Stimulated activated CD8-positive, alpha-beta memory T cell treated with anti-CD3 and anti-CD28 coated beads, Interleukin-4, amount 100 ng/mL, for 48 hours (primary cell): ENCODE data around the gene CWF19L2.
"Not testable (repeated sequence)": the region's sequence is repeated elsewhere in the genome, so short reads cannot be mapped to it uniquely, and the experiment has no call there.

Experiments
- DNase-seq: peaks from one replicate; pipeline ENCODE4 v3.0.0-alpha.2; 2020

Gene CWF19L2

DNA sequence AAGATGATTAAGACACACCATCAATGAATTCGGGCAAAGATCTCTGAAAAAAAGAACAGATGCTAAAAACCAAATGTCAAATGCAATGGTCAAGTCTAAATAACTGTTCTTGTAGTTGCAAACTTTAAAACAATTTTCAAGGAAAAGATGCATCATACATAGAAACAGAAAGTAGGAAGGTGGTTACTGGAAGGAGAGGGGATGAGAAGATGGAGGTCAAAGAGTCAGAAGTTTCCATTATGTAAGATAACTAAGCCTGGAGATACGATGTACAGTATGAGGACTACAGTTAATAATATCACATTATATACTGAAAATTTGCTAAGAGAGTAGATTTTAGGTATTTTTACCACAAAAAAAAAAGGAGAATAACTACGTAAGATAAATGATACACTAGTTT, 27.1 kb downstream of the CWF19L2 start:
- no peak for DNase-seq

DNA sequence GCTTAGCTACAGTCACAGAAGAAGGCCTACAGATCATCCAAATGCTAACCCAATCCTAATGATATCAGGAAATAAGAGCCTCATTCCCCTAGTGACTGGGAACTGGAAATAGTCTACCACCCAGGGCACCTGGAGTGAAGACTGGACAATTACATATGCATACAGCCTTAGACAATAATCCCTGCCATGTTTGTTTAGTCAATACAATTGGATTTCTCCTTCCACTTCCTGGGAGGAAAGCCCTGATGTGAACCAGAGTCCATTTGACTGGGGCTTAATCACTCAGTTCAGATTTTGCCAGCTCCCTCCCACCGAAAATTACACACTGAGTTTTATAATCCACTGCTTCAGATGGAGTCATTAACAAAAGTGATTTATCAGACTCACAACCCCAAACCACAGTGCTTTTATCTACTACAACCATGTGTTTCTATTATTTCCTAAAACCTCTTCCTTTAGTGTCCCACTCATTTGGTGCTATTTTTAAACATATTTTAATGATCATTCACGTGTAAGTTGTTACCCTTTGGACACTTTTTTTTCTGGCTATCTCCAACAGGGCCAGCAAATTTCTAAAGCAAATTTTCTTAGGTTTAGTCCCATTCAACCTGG, 29.9 kb downstream of the CWF19L2 start:
- no peak for DNase-seq

DNA sequence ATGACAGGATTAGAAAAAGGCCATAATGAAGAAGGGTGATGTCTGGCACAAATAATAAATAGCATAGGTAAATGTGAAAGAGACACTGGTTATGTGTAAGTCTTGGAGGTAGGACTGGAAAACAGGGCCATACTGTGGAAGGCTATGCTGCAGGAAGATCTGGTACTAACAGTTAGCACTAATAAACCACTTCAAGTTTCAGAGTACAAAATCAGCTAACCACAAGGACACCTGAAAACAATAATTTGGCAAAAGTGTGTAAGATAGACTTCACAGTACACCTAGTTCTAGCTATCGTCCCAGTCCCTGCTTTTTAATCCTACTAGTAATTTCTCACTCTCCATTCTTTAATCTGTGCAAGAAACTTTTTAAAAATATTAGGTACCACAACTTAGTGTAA, 44.3 kb downstream of the CWF19L2 start:
- DNase-seq, result no peak

DNA sequence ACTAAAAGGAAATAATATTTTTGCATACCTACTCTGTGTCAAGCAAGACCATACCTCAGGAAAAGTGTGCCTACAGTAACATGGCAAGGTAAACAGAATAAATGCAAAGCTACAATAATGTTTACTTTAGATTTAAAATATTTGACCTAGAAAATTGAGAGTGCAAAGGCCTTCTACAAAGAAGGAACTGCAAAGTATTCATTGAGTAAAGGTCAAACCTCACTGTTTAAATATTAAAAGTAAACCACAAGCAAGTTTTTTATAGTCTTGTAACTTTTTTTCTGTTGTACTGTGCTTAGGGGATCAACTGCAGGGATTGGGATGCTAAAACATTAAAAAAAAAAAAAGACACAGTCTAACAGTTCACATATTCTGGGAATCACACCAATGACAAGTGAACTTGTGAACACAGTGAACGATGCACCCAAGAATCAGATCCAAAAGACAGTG, 48.8 kb downstream of the CWF19L2 start:
- DNase-seq, result no peak

DNA sequence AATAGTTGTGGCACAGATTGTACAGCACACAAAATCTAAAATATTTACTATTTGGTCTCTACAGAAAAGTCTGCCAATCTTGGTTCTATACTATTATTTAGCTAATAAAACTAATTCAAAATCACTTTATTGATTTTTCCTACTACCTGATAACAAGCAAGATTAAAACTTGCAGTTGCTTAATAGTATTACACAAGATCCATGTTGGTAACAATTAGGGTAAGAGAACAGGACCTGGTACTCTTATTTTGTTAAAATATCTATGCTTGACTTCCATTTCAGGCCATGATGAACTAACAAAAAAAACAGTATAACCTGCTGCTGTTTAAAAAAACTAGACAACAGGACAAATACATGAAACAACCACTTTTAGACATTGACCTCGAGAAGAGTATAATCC, 52.4 kb downstream of the CWF19L2 start:
- no peak for DNase-seq

DNA sequence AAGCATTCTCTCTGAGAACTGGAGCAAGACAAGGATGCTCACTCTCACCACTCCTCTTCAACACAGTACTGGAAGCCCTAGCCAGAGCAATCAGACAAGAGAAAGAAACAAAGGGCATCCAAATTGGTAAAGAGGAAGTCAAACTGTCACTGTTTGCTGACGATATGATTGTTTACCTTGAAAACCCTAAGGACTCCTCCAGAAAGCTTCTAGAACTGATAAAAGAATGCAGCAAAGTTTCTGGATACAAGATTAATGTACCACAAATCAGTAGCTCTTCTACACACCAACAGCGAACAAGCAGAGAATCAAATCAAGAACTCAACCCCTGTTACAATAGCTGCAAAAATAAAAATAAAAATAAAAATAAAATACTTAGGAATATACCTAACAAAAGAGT, 56.5 kb downstream of the CWF19L2 start:
- DNase-seq, result not testable (repeated sequence)

DNA sequence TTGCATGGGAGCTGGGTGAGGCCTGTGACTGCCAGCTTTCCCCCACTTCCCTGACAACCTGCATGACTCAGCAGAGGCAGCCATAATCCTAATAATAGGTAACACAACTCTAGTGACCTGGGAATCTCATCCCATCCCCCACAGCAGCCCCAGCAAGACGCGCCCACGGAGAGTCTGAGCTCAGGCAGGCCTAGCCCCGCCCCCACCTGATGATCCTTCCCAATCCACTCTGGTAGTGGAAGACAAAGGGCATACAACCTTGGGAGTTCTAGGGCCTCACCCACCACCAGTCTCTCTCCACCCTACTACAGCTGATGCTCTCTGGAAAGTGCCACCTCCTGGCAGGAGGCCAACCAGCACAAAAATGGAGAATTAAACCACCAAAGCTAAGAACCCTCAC, 60.3 kb downstream of the CWF19L2 start:
- DNase-seq, result no peak

DNA sequence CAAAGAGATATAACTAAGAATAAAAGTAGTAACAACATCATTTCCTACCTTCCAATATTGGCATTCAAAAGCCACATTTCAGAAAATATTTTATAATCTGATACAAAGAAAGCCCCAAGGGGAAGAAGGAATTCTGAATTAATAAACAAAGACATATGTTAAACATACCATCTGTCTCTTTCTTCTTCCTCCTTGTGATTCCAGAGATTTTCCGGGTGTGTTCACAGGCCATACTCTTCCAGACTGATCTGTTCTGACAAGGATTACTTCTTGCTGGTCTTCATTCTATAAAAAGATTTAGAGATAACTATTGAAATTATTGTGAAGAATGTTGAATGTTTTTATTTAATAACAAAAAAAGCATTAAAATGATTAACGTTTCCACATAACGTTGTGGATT, 65.0 kb downstream of the CWF19L2 start:
- no peak for DNase-seq

DNA sequence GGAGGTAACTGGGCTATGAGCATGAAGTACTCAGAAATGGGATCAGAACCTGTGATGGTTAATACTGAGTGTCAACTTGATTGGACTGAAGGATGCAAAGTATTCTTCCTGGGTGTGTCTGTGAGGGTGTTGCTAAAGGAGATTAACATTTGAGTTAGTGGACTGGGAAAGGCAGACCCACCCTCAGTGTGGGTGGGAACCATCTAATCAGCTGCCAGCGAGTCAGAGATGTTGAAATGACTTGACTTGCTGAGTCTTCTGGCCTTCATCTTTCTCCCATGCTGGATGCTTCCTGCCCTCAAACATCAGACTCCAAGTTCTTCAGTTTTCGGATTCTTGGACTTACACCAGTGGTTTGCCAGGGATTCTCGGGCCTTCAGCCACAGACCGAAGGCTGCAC, 66.9 kb downstream of the CWF19L2 start:
- DNase-seq, result not testable (repeated sequence)

DNA sequence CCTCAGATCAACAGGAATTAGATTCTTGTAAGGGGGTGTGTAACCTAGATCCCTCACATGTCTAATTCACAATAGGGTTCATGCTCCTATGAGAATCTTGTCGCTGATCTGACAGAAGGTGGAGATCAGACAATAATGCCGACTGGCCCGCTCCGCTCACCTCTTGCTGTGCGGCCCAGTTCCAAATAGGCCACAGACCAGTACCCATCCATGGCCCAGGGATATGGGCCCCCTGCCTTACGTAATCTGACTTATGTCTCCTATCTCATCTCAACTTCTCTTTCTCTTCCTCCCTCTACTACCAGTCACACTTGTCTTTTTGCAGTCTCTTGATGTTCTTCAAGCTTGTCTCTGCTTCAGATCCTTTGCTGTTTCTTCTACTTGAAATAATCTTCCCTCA, 70.0 kb downstream of the CWF19L2 start:
- DNase-seq, result no peak

DNA sequence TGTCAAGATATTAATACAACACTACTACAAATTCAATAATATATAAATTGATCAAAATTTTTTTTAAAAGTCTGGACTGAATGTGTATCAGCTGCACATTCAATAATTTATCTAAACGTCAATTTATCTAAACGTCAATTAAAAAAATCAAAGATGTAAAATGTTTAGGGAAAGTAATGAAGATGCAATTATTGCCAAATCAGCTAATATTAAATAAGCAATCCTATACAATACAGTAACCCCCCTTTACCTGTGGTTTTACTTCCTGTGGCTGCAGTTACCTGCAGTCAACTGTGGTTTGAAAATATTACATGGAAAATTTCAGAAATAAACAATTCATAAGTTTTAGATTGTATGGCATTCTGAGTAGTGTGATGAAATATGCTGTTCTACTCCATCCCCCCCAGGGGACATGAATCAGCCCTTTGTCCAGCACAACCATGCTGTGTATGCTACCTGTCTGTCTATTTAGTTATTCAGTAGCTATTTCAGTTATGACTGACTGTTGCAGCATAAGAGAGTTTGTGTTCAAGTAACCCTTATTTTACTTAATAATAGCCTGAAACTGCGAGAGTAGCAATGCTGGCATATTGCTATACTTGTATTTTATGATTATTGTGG, 72.2 kb downstream of the CWF19L2 start:
- no peak for DNase-seq

DNA sequence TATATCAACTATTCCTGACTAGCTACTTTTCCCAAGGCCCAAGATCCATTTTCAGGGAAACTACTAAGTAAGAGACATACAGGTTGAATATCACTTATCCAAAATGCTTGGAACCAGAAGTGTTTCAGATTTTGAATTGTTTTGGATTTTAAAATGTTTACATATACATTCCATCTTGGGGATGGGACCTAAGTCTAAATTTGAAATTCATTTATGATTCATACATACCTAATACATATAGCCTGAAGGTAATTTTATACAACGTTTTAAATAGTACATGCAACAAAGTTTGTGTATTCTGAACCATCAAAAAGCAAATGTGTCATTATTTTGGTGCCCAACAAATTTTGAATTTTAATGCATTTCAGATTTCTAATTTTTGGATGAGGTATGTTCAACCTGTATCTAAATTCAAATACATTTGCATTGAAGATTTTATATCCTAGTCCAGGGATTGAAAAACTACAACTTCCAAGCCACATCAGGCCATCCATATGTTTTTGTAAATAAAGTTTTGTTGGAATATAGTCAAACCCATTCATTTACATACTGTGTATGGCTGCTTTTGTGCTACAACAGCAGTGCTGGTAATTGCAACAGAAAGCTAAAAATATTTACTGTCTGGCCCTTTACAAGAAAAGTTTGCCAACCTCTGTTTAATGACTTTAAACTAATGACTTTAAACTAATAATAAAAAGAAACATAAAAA, 73.3 kb downstream of the CWF19L2 start:
- DNase-seq, result no peak

DNA sequence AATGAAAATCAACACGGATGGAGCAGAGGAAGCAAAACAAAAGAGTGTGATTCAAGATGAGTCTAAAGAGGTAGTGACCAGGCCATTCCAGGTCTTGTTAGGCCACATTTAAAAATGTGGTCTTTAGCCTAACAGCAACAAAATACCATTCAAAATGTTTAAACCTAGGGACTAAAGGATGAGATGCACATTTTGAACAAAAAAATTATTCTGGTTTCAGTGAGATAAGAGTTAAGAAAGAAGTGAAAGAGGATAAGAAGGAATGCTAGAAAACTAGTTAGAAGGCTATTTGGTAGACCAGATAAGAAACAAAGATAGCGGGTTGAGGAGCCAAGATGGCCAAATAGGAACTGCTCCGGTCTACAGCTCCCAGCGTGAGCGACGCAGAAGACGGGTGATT, 85.2 kb downstream of the CWF19L2 start:
- DNase-seq, result no peak

DNA sequence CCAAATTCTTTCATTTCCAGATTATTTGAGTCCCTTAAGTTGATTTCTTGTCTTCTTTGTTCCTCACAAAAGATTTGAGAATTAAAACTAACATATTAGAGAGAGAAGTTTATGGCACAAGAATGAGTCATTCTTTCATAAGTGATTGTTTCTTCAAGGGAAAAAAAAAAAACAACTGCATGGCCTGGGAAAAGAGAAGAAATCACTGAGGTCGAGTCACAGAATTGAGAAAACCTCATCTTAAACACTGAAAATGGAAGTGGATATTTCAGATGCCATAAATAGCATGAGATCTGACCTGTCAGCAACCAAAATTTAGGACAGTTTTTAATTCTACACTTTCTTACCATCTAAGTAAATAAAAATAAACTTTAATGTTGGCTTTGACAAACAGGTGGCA, 87.2 kb downstream of the CWF19L2 start:
- DNase-seq, result no peak

DNA sequence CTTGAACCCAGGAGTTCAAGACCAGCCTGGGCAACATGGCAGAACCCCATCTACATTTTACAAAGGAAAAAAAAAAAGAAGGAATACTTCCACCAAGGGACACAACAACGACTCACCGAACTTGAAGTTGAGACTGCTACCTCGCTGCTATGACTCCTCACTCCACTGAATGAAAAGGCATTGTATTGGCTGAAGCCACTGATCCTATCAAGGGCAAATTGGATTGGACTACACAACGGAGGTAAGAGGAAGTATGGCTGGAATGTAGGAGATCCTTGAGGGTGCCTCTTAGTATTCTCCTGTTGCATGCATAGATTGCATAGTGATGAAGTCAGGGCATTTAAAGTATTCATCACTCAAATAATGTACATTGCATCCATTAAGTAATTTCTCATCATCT, 97.9 kb downstream of the CWF19L2 start:
- DNase-seq, result no peak

DNA sequence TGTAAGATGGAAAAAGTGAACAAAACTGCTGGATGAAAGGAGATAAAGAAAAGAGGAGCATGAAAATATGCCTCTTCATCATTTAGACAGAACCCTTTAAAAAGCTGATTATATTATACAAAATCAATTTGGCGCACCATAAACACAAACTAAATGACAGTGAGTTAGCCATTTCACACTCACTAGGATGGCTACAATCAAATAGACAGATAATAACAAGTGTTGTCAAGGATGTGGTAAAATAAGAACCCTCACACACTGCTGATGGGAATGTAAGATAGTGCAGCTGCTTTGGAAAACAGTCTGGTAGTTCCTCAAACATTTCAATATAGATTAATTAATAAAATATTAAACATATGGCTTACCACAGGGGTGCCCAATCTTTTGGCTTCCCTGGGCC, 99.7 kb downstream of the CWF19L2 start:
- no peak for DNase-seq

DNA sequence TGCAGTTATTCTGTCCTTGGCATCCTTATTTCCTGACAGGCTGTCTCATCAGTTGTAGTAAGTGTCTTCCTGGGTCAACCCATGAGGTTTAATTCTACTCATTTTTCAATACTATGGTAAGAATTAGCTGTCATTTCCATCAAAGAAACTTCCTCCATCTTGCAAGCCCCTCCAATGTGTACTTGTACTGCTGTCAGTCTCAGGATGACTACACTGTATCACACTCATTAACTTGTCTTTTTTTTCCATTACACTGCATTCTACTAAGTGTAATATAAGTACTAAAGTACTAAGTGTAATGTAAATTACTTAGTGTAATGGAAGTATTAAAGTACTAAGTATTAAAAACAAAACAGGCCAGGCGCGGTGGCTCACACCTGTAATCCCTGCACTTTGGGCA, 102.8 kb downstream of the CWF19L2 start:
- no peak for DNase-seq

DNA sequence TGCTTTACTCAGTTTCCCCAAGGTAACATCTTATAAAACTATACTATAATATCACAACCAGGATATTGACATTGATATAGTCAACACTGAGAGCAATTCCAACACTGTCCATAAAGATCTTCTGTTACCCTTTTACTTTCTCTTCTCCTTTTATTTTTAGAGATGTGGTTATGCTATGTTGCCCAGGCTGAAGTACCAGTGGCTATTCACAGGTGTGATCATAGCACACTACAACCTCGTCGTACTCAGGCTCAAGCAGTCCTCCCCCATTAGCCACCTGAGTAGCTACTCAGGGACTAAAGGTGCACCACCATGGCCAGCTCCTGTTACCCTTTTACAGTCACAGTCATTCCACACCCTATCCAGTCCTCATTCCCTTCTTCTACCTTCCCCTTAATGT, 119.7 kb downstream of the CWF19L2 start:
- DNase-seq, result no peak

DNA sequence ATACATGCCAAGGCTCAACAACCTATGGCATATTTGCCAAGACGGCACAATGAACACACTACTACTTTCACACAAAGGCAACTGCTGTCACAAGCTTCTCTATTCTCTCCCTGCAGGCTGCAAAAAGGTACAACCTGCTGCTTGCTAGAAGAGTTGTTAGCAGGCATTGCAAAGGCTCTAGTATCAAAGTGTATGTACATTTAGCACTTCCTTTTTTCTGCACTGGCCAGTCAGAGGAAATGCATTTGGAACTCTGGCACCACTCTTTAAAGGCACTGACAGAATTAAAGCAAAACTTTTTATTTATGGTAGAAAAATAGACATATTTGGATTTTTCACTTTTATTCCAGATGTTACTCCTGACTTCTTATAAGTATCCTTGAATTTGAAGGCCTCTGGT, 125.9 kb downstream of the CWF19L2 start:
- no peak for DNase-seq

DNA sequence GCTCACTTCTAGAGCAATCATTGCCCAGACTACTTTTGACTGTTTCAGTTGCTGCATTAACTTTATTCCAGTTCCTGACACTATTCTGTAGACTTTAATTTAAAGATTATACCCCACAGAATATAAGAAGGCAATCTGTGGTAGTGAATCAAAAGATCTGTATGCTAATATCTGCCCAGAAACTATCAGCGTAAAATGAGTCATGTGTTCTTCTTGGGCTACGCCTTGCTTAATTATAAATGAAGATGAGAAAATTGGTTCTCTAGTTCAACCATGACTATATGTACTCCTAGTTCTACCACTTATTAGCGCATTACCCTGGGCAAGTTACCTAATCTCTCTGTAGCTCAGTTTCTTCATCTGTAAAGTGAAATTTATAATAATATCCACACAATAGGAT, 128.5 kb downstream of the CWF19L2 start:
- no peak for DNase-seq

DNA sequence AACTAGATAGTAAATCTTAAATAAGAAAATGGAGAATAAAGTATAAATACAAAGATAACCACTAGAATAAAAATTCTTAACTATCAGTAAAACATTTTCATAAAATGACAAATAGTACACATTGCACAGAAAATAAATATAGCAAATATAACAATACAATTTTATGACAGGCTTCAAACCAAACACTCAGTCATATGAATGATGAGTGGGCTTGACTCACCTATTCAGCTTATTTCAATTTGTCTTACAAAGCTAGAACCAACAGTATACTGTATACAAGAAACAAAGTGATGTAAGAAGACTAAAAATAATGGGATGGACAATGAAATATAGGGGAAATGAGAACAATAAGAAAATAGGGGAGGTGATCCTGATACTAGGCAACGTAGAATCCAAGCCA, 141.2 kb downstream of the CWF19L2 start:
- no peak for DNase-seq

DNA sequence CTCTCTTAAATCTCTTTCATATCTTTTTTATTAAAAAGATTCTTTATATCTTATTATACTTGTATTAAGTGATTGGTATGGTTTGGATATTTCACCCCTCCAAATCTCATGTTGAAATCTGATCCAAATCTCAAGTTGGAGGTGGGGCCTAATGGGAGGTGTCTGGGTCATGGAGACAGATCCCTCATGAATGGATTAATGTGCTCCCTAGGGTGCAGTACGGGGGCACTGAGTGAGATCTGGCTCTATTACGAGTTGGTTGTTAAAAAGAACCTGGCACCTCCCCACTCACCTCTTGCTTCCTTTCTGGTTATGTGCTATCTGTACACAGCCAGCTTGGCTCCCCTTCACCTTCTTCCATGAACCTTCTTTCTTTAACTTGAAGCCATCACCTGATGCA, 149.6 kb downstream of the CWF19L2 start:
- no peak for DNase-seq

DNA sequence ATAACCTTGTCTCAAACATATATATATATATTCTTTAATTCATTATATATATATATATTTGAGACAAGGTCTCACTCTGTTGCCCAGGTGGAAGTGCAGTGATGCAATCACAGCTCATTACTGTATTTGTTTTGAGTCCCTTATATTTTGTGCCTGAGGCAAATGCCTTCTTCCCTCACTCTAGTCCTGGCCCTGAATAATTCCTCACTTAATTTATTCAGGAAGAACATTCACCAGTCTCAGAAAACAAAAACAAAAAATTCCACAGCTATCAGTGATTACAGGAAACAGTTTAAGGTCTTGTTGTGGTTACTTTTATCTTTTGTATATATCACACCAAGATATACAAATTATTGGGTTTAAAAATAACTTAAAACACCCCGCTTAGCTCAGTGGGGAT, 155.7 kb downstream of the CWF19L2 start:
- no peak for DNase-seq

DNA sequence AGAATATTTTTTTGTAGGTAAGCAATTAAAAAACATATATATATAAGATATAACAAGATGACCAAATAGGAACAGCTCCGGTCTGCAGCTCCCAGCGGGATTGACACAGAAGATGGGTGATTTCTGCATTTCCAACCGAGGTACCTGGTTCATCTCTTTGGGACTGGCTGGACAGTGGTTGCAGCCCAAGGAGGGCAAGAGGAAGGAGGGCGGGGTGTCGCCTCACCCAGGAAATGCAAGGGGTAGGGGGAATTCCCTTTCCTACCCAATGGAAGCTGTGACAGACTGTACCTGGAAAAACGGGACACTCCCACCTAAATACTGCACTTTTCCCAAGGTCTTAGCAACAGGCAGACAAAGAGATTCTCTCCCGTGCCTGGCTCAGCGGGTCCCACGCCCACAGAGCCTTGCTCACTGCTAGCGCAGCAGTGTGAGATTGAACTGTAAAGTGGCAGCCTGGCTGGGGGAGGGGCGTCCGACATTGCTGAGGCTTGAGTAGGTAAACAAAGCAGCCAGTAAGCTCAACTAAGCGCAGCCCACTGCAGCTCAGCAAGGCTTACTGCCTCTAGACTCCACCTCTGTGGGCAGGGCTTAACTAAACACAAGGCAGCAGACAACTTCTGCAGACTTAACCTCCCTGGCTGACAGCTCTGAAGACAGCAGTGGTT, 163.8 kb downstream of the CWF19L2 start:
- no peak for DNase-seq
